ENCODE results near the gene FAM151A.
A peak's percentile ranks its signal among the peaks of the same experiment; 100 is the strongest.

FAM151A gene

DNA sequence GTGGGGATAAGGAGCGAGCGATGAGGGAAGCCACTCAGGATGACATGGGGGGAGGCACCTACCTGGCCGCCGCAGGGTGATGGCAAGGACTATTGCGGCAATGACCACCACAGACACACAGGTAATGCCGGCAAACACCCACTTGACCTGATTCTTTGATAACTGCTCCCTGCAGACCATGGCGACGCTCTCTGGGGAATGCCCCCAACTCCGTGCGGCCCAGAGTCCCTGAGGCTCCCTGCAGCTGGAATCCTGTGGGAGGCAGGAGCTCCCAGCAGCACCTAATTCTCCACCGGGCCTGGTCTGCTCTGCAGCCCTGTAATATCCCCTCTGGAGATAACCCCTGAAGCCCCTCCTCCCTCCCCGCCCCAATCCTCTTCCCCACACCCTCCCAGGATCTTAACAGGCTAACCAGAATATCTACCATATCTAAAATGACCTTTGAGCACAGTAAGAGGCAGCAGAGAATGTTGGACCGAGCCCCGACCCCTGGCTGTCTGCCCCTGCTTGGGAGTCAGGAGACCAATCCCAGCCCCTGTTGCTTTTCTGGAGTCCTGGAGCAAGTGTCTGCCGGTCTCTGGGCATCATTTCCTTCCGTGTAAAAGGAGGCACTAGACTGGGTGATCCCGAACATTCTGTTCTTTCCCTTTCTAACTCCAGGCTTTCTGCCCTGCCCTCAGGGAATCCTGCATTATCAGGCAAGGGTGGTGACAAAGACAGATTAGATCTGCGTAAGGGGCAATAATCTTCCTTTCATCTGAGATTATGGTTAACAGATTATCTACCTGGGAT is at the start of gene FAM151A:
TSS of gene FAM151A (minus strand) at position 310 of the 792 bp plus-strand sequence. CDS start at position 180, 130 bp downstream.
- no peak for DNase-seq (ENCODE audit: low spot score)

DNA sequence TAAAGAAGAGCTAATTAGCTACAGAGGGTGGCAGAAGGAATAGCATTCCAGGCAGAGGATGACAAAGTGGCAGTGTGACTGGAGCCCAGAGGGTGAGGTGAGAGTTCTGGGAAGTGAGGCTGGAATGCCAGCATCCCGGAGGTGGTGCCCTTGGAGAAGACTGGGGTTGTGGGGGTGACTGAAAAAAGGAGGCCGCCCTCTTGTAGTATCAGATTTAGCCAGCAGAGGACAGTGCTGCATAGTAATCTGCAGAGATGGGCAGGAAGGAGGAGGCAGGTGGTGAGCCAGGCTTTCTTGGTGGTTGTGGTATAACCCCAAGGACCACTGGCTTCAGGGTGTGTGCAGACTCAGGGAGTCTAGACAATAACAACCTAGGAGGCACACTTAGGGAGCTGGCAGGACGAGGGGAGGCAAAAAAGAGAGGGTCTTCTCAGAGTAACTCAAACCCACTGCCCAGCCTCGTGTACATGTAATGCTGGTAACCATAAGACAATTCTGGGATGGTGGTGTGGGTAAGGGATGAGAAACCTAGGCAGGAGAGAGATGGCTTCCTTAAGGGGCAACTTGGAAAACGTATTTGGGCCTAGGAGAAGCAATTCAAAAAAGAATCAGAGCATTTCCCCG is 48.8 kb upstream of the FAM151A start:
- peak; percentile 68 for DNase-seq (ENCODE audit: low spot score)

DNA sequence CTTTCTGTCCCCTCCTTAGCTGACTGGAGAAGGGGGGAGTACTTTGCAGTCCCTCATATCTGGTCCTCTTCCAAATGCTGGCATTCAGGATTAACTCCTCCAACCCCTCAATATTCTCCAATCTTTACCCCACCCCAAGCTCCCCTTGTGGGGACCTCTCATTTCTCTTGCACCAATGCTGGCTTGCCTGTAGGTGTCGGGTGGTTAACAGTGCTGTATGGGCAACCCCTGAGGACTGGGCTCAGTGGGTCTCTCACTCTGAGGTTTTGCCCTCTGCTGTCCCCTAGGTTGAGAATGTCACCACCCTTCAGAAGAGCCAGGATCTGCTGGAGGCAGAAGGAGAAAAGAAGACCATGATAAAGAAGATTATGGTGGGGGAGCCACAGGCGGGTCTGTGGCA is 45.2 kb upstream of the FAM151A start:
- no peak for DNase-seq (ENCODE audit: low spot score)

DNA sequence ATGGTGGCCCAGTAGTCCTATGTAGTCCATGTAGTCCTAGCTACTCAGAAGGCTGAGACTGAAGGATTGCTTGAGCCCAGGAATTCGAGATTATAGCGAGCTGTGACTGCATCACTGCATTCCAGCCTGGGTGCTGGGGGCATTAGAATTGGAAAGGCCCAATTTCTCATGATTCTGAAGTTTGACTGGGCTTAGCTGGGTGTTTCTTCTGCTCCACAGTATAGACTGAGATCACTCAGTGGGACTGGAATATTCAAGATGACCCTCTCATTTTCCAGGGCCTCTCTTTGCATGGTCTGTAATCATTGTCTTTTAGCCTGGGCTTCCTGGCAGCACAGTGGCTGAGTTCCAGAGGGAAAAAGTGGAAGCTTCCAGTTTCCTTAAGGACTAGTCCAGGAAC is 44.5 kb upstream of the FAM151A start:
- no peak for DNase-seq (ENCODE audit: low spot score)

DNA sequence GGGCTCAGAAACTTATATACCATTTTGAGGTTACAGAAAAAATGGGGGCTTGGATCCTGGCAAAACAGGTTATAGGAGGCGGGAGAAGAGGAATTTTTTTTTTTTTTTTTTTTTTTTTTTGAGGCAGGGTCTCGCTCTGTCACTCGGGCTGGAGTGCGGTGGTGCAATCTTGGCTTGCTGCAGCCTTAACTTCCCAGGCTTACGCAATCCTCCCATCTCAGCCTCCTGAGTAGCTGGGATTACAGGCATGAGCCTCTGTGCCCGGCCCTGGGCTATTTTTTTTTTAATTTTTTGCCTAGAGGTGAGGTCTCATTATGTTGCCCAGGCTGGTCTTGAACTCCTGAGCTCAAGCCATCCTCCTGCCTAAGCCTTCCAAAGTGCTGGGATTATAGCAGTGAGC is 43.0 kb upstream of the FAM151A start:
- no peak for DNase-seq (ENCODE audit: low spot score)

DNA sequence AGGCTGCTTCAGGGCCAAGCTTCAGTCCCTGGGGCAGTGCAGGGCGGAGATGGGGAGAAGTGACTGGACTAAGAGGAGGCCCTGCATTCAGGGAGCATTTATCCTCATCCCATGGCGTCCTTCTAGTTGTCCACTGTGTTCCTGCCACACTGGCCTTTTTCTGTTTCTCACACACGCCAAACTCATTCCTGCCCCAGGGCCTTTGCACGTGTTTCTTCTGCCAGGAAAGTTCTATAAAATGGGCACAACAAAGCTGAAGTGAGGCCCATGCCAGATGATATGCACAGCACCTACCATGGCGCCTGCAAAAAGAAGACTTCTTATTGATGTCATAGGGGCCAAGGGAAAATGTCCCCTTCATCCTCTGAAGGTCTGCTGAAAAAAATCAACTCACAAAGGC is 42.5 kb upstream of the FAM151A start:
- DNase-seq (ENCODE audit: low spot score) = no peak

DNA sequence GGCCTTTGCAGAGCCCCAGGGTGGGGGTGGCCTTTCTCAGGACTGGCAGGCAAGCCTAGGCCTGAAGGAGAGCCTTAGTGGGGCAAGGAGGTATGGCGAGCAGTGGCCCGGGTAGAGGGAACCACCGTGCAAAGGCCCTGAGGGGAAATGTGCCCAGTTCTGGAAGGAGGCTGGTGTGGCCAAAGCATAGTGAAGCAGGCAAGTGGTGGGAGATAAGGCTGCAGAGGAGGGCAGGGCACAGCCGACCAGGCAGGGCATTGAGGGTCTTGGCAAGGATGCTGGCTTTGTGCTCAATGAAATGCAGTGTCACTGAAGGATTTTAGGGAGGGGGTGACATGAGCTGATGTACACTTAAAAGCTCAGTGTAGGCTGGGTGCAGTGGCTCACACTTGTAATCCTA is 41.0 kb upstream of the FAM151A start:
- no peak for DNase-seq (ENCODE audit: low spot score)

DNA sequence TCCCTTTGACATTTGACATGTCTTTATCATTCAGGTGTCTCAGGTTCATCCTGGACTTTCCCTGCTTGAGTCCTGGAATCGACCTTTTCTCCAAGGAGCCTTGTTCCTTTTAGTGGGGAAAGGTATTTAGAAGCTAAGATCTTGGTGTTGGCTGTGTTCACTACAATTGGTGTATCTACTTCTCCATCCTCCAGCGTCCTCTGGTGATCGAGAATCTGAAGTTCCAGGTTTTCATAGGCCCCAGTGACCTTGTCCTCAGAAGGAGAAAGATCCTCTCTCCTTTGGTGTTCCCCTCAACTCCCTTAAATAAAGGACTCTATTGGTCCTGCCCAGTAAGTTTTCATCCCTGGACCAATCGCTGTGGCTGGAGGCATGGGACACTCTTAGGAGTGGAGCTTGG is 40.4 kb upstream of the FAM151A start:
- DNase-seq (ENCODE audit: low spot score) = no peak

DNA sequence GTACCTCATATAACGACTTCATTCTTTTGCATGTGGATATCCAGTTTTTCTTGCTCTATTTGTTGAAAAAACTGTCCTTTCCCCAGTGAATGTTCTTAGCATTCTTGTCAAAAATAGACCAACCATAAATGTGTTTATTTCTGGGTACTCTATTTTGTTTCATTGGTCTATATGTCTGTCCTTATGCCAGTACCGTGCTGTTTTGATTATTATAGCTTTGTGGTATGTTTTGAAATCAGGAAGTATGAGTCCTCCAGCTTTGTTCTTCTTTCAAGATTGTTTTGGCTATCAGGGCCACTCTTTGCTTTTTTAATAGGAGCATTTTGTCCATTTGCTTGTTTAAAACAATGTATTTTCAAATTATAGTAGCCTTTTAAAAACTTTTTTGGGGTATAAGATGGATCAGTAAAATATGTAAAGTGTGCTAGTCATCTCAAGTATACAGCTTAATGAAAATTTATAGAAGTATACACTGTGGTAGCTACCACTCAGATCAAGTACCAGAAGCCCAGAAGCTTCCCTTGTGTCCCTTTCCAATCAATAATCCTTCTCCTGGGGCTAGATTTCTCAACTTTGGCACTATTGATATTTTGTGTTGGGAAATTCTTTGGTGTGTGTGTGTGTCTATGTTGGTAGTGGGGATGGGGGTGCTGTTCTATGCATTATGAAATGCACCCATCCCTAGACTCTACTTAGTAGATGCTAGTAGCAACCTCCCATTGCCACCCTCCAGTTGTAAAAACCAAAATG is 35.0 kb upstream of the FAM151A start:
- no peak for DNase-seq (ENCODE audit: low spot score)

DNA sequence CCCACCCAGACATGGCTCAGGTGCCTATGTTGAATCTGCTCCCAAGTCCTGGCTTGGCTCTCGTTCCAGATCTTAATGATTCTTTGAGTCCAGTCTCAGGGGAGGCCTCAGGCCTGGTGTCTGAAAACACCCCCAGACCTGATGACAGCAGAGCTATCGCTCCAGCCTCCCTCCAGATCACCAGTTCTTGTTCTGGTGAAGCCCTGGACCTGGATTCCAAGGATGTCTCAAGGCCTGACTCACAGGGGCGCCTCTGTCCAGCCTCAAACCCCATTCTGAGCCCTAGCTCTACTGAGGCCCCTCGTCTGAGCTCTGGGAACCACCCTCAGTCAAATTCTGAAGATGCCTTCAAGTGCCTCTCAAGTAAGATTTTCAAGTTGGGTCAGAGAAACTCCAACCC is 29.7 kb upstream of the FAM151A start:
- no peak for DNase-seq (ENCODE audit: low spot score)

DNA sequence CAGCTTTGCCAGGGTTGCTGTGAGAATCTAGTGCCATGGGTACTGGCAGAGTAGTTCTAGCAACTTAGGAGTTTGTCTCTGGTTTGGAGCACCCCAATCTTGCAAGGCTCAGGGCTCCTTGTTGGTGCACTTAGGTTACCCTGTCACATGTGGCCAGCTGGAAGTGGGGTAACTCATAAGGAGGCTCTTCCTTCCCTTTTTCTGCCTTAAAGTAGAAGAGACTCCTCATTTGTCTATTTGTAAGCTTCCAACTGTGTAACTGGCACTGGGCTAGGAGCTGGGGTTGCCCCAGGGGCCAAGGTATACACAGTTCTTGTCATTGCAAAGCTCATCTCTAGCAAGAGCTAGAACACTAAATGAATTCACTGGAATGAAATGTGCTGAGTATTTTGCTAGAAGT is 28.8 kb upstream of the FAM151A start:
- no peak for DNase-seq (ENCODE audit: low spot score)

DNA sequence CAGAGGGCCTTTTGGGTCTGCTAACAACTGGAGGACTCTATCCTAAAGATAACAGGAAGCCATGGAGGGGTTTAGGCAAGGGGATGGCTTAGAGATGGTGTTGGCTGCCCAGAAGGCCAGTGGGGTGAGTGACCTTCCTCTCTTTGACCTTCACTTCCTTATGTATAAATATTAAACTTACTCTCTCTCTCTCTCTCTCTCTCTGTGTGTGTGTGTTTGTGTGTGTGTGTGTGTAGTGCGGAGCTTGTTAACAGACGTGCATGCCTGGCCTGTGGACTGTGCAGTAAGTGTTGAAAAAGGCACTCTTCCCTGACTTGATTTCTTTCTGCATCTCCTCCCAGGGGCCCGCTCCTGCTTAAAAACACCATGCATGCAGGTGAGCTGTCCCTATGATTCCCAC is 28.3 kb upstream of the FAM151A start:
- DNase-seq (ENCODE audit: low spot score) = no peak

DNA sequence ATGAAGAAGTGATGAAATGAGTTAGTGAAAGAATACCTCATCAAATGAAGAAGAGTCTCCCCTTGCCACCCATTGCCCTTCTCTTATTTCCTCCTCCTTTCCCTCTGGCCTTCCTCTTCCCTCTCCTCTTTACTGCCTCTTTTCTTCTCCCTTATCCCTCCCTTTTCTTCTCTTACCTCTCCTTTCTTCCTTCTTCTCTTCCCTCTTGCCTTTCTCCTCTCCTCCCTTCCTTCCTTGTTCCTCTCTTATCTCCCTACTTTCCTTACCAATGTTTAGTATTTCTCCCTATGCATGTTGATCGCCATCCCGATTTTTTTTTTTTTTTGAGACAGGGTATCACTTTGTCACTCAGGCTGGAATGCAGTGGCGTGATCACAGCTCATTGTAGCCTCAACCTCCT is 27.1 kb upstream of the FAM151A start:
- no peak for DNase-seq (ENCODE audit: low spot score)

DNA sequence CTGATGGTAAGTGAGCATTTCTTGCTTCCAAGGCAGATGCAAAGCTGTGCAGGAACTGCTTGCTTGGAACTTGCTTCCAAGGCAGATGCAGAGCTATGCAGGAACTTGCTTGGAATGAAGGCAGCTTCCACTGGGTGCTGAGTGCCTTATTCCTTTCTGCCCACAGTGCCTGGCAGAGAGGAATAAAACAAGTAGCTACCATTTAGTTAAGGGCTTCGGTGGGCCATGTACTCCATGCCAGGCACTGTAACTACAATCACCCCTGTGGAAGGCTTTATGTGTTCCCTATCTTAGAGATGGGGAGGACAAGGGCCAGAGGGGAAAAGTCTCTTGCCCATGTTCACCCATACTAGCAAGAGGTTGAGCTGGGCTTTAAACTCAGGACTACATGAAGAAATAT is 26.6 kb upstream of the FAM151A start:
- no peak for DNase-seq (ENCODE audit: low spot score)

DNA sequence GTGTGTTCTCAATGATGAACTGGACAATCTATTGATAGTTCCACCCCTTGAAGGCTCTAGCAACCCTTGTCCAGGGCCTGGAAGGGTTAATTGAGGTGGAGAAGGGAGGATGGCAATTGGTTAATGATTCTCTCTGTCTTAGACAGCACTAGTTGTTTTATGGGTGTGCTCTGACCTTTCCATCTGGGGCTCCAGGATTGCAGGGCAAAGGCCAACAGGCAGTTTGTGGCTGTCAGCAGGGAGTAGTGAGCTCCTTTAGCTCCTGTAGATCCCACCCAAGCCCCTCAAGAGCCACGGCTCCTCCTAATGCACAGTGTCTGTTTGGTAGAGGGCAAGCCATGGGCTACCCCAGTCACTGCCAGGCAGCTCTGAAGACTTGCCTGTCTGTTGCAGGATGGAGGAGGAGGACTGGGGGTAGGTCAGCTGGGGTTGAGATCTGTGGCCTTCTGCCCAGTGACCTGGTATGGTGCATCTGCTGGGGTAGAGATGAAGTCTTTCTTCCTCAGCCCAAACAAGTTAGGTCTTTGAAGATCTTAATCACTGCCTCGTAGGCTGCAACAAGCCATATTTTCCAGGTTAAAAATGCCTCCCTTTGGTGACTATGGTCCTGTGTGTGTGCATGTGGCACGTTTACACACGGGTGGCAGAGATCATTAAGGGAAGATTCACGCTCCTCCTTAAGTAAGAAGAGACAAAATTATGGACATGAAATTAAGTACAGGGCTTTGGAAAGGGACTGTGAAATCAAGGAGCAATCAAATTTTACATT is 26.0 kb upstream of the FAM151A start:
- no peak for DNase-seq (ENCODE audit: low spot score)

DNA sequence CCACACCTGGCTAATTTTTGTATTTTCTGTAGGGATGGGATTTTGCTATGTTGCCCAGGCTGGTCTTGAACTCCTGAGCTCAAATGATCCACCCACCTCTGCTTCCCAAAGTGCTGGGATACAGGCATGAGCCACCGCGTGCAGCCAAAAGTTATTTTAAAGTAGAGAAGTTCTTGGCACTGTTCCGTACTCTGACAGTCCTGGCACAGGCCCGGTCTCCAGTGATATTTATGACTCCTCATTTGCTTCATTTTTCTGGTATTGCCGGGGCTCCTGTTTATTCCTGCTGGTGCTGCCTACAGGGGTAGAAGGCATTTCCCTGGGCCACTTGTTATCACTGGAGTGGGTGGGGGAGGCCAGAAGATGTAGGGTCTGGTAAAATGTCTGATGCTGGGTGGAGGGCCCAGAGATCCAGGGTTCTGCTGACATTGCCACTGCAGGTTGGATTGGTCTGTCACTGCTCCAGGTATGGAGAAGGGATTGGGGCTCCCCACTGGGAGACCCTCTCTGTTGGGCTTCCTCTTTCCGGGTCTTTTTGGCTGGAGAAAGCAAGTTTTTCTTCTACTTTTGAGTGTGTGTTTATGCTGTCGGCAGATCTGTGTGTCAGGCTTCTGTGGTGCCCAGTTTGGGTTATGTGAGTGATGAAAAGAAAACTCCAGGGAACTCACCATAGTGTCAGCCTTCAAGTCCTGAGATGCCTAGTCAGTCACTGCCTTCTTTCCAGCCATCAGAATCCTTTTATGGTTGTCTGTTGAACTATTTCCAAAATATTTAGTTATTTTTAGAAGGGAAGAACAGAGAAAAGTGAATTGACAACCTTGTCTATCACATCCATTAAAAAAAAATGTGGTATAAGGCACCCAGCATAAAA is 22.7 kb upstream of the FAM151A start:
- DNase-seq (ENCODE audit: low spot score) = no peak

DNA sequence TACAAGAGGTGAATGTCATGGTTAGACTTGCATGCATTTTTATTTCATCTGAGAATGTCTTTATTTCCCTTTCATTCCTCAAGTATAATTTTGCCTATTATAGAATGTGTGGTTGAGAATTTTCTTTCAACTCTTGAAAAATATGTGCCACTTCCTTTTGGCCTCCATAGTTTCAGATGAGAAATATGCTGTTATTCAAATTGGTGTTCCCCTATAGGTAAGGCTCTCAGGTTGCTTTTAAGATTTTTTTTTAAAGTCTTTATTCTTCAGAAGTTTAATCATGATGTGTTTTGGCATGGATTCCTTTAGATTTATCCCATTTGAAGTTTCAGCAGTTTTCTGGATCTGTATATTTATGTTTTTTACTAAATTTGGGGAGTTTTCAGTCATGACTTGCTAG is 20.4 kb upstream of the FAM151A start:
- DNase-seq (ENCODE audit: low spot score) = no peak

DNA sequence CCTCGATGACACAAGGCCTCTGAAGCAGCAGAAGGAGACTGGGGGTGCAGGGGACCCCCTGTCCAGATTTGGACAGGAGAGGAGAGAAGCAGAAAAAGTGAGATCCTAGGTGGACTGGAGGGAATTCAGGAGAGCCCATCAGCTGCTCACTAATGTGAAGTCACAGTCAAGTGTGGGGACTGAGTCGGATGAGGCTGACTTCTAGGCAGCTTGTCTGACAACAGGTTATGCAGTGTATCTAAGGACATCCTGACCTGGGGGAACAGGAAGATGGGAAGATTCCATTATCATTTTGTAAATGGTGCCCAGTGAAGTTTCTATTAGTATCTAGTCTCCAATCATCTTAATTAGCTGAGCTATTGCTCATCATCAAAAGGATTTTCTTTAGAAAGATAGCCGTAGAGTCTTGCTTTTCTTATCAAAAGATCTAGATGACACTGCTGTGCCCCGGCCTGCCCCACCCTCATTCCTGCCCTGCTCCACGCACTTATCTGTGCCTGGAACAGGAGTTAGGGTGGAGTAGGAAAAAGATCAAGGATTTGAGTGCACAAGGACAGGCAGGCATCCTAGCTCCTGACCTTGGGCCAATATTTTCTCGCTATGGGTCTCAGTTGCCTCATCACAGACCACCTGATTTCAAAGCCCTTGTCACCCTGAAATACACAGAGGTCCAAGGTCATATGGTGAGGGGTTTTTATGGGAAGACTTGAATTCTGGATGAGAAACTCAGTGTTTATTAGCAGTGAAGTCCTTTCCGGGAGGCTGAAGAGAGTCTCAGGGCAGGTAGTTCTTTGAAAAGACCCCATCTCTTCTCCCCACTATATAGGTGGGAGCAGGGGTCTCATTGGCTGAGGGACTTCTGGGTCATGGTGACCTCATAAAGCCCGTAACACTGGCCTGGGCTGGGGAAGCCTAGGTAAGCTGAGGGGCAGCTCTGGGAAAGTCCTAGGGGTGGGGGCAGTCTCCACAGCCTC is 17.8 kb upstream of the FAM151A start, which contains the start of gene MROH7:
TSS of gene MROH7 (plus strand) at position 924 of the 974 bp plus-strand sequence. CDS start 11,141 bp downstream, outside the sequence.
- DNase-seq (ENCODE audit: low spot score) = no peak

DNA sequence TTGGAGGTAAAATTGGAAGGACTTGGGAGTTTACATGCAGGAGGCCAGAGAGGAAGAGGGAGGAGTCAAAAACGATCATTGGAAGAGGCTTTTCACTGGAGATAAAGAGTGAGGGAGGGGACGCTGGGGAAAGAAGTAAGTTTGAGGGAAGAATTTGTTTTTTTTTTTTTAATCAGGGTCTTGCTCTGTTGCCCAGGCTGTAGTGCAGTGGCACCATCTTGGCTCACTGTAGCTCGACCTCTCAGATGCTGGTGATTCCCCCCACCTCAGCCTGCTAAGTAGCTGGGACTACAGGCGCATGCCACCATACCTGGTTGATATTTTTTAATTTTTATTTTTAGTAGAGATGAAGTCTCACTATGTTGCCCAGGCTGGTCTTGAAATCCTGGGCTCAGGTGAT is 17.0 kb upstream of the FAM151A start:
- no peak for DNase-seq (ENCODE audit: low spot score)

Measured in CD4-positive, alpha-beta T cell treated with Interleukin-15 for 4 hours (primary cell).